Endothelial cell of hepatic sinusoid (primary cell): ENCODE results near the gene CIDEB.

Experiments
- in situ Hi-C: cut with HindIII; loops from 2 replicates; pipeline ENCODE4 v1.10.0; 2017; ENCODE audit warnings: low sequenced_read_pairs

CIDEB gene

GRCh38 chr14:24293525-24293924 is 14.3 kb downstream of the CIDEB start:
- in situ Hi-C loops, result loop anchor here (10.0 kb wide), 1 partner anchor 89 kb away; the partner anchor contains the start of gene TSSK4

GRCh38 chr14:24292118-24292807 is 15.5 kb downstream of the CIDEB start:
- in situ Hi-C loops, result loop anchor here (10.0 kb wide), 1 partner anchor 87 kb away; the partner anchor contains the start of gene TSSK4

- in situ Hi-C loops, result loop anchor here (10.0 kb wide), 1 partner anchor 87 kb away; the partner anchor contains the start of gene TSSK4
These were observed 16.2 kb downstream of the CIDEB start for GRCh38 chr14:24291446-24292117.

- in situ Hi-C loops, result loop anchor here (10.0 kb wide), 1 partner anchor 86 kb away; the partner anchor contains the start of gene TSSK4
These were observed 17.0 kb downstream of the CIDEB start for GRCh38 chr14:24290746-24291145.

GRCh38 chr14:24289649-24290280 is 18.0 kb downstream of the CIDEB start:
- in situ Hi-C loops, result loop anchor here (10.0 kb wide), 1 partner anchor 85 kb away; the partner anchor contains the start of gene TSSK4

- in situ Hi-C loops, result no loop called here
These were observed 20.8 kb downstream of the CIDEB start for GRCh38 chr14:24286996-24287395.

- in situ Hi-C loops, result no loop called here
These were observed 22.4 kb downstream of the CIDEB start for GRCh38 chr14:24285351-24285750.

- in situ Hi-C loops, result no loop called here
These were observed 23.2 kb downstream of the CIDEB start for GRCh38 chr14:24284501-24285035.

- in situ Hi-C loops, result no loop called here
These were observed 23.8 kb downstream of the CIDEB start for GRCh38 chr14:24283796-24284460.

- in situ Hi-C loops, result no loop called here
These were observed 25.0 kb downstream of the CIDEB start for GRCh38 chr14:24282736-24283135.

GRCh38 chr14:24281636-24282035 is 26.1 kb downstream of the CIDEB start:
- in situ Hi-C loops, result no loop called here

GRCh38 chr14:24280797-24281460 is 26.8 kb downstream of the CIDEB start:
- in situ Hi-C loops, result no loop called here

GRCh38 chr14:24279301-24280186 is 28.2 kb downstream of the CIDEB start:
- in situ Hi-C loops, result loop anchor here (5.0 kb wide), 1 partner anchor 58 kb away; the partner anchor contains the start of genes ADCY4 and RIPK3

GRCh38 chr14:24278424-24278823 is 29.4 kb downstream of the CIDEB start:
- in situ Hi-C loops, result loop anchor here (5.0 kb wide), 1 partner anchor 59 kb away; the partner anchor contains the start of genes ADCY4 and RIPK3

GRCh38 chr14:24277606-24278321 is 30.0 kb downstream of the CIDEB start:
- in situ Hi-C loops, result loop anchor here (5.0 kb wide), 1 partner anchor 60 kb away; the partner anchor contains the start of genes ADCY4 and RIPK3

GRCh38 chr14:24277071-24277470 is 30.7 kb downstream of the CIDEB start:
- in situ Hi-C loops, result loop anchor here (5.0 kb wide), 1 partner anchor 60 kb away; the partner anchor contains the start of genes ADCY4 and RIPK3

- in situ Hi-C loops, result no loop called here
These were observed 33.7 kb downstream of the CIDEB start for GRCh38 chr14:24274101-24274543.

- in situ Hi-C loops, result no loop called here
These were observed 34.3 kb downstream of the CIDEB start for GRCh38 chr14:24273422-24273998.
